Neural cell (in vitro differentiated cells): ENCODE data around the gene ADAMTS2. TPM values are rescaled to one million over a fixed set of nuclear protein-coding genes. Genes with fewer than 3 reads are reported as not detected.
"Not testable (repeated sequence)": the region's sequence is repeated elsewhere in the genome, so short reads cannot be mapped to it uniquely, and the experiment has no call there.

Source experiments
- H2AFZ ChIP-seq: fragments of 200-600, 300-800 bp; sonication (generic), shearing (Covaris generic); 2 replicates; pipeline ENCODE4 v1.6.0; 2014; ENCODE audit warnings: low read depth, mild to moderate bottlenecking, antibody characterized with exemption, low read length, moderate library complexity
- H3F3A ChIP-seq: fragments of 200-600 bp; shearing (Covaris generic); 2 replicates; pipeline ENCODE4 v1.6.1; 2016; ENCODE audit warnings: mild to moderate bottlenecking, moderate library complexity, mixed read lengths, antibody characterized with exemption, low read length; ENCODE audit not compliant: insufficient read depth, poor library complexity, severe bottlenecking
- H3K27ac ChIP-seq: fragments of 200-600, 300-800 bp; sonication (generic), shearing (Covaris generic); 2 replicates; pipeline ENCODE4 v1.5.1; 2014; ENCODE audit warnings: mild to moderate bottlenecking, low read length, moderate library complexity
- H3K27me3 ChIP-seq: fragments of 300-800, 200-600 bp; sonication (generic), shearing (Covaris generic); 2 replicates; pipeline ENCODE4 v1.6.0; 2014; ENCODE audit warnings: mild to moderate bottlenecking, low read depth, low read length, moderate library complexity; ENCODE audit not compliant: insufficient read depth
- H3K36me3 ChIP-seq: fragments of 300-800, 200-600 bp; sonication (generic), shearing (Covaris generic); 2 replicates; pipeline ENCODE4 v1.5.1; 2014; ENCODE audit warnings: mild to moderate bottlenecking, antibody characterized with exemption, low read length, moderate library complexity; ENCODE audit not compliant: insufficient read depth
- H3K4me2 ChIP-seq: fragments of 300-800, 200-600 bp; sonication (generic), shearing (Covaris generic); 2 replicates; pipeline ENCODE4 v1.6.0; 2014; ENCODE audit warnings: mild to moderate bottlenecking, low read length
- H3K4me3 ChIP-seq: fragments of 300-800, 200-600 bp; sonication (generic), shearing (Covaris generic); 2 replicates; pipeline ENCODE4 v1.5.1; 2014; ENCODE audit warnings: mild to moderate bottlenecking, low read length, moderate library complexity
- H3K79me2 ChIP-seq: fragments of 200-600 bp; shearing (Covaris generic); replicated peaks from 2 replicates; pipeline ENCODE4 v1.6.0; 2014; ENCODE audit warnings: mild to moderate bottlenecking, low read length, moderate library complexity; ENCODE audit not compliant: insufficient read depth
- H3K9ac ChIP-seq: fragments of 300-800, 200-600 bp; sonication (generic), shearing (Covaris generic); 2 replicates; pipeline ENCODE4 v1.6.1; 2016; ENCODE audit warnings: mild to moderate bottlenecking, low read length, mixed read lengths
- H3K9me2 ChIP-seq: fragments of 200-600 bp; shearing (Covaris generic); 2 replicates; pipeline ENCODE4 v1.6.1; 2016; ENCODE audit warnings: mild to moderate bottlenecking, low read length, mixed read lengths; ENCODE audit not compliant: insufficient read depth
- H3K9me3 ChIP-seq: fragments of 200-600, 300-800 bp; sonication (generic), shearing (Covaris generic); 2 replicates; pipeline ENCODE4 v1.6.1; 2016; ENCODE audit warnings: mild to moderate bottlenecking, mixed run types, low read length, moderate library complexity, mixed read lengths
- H4K20me1 ChIP-seq: fragments of 200-600 bp; shearing (Covaris generic); 2 replicates; pipeline ENCODE4 v1.6.1; 2016; ENCODE audit warnings: mild to moderate bottlenecking, mixed run types; ENCODE audit not compliant: insufficient read depth
- CTCF ChIP-seq: fragments of 450-650 bp; IDR thresholded peaks from 2 replicates; pipeline ENCODE4 v1.5.1; 2014; ENCODE audit warnings: antibody characterized with exemption, mild to moderate bottlenecking, moderate library complexity; ENCODE audit not compliant: poor library complexity, severe bottlenecking
- EP300 ChIP-seq: fragments of 450-650 bp; conservative IDR thresholded peaks from 2 replicates; pipeline ENCODE4 v1.6.1; 2014; ENCODE audit warnings: antibody characterized with exemption, mild to moderate bottlenecking, moderate library complexity; ENCODE audit not compliant: poor library complexity, severe bottlenecking
- EZH2 ChIP-seq: fragments of 200-600, 300-800 bp; shearing (Covaris generic), sonication (generic); IDR thresholded peaks from 2 replicates; pipeline ENCODE4 v1.6.1; 2014; ENCODE audit warnings: antibody characterized with exemption, low read length, borderline replicate concordance, mild to moderate bottlenecking; ENCODE audit not compliant: insufficient read depth, poor library complexity, severe bottlenecking
- MXI1 ChIP-seq: fragments of 450-650 bp; conservative IDR thresholded peaks from 2 replicates; pipeline ENCODE4 v1.6.1; 2014; ENCODE audit warnings: antibody characterized with exemption, mild to moderate bottlenecking; ENCODE audit not compliant: poor library complexity, severe bottlenecking
- POLR2AphosphoS5 ChIP-seq: IDR thresholded peaks from 2 replicates; pipeline ENCODE4 v1.6.1; 2012
- RAD21 ChIP-seq: fragments of 450-650 bp; conservative IDR thresholded peaks from 2 replicates; pipeline ENCODE4 v1.6.1; 2014; ENCODE audit warnings: antibody characterized with exemption, mild to moderate bottlenecking, moderate library complexity
- REST ChIP-seq: IDR thresholded peaks from 2 replicates; pipeline ENCODE4 v1.6.1; 2012; ENCODE audit warnings: borderline replicate concordance
- SMC3 ChIP-seq: fragments of 450-650 bp; conservative IDR thresholded peaks from 2 replicates; pipeline ENCODE4 v1.6.1; 2014; ENCODE audit warnings: antibody characterized with exemption, mild to moderate bottlenecking, moderate library complexity; ENCODE audit not compliant: poor library complexity
- TAF1 ChIP-seq: IDR thresholded peaks from 2 replicates; pipeline ENCODE4 v1.6.1; 2012; ENCODE audit warnings: low read depth
- polyA plus RNA-seq: library from polyadenylated mRNA; depleted of rRNA; stranded (reverse); fragments of >200 nt; gene quantifications from 2 replicates; pipeline ENCODE4 v1.2.3, GENCODE V29; 2014

The ADAMTS2 gene
- polyA plus RNA-seq, 1 donor from 2014 or later = 0.61 TPM

- TF ChIP-seq CTCF = no peak
Measured at GRCh38 chr5:179217356-179217755, 127.9 kb downstream of the ADAMTS2 start (continued).

GRCh38 chr5:179216381-179216780 is 128.9 kb downstream of the ADAMTS2 start:
- H3K9me3 ChIP-seq, H3K9me2 ChIP-seq, H3K27me3 ChIP-seq, H3K79me2 ChIP-seq, H3F3A ChIP-seq, H3K9ac ChIP-seq, H3K36me3 ChIP-seq, H3K4me2 ChIP-seq, H4K20me1 ChIP-seq, H2AFZ ChIP-seq, H3K27ac ChIP-seq, H3K4me3 ChIP-seq: not testable (repeated sequence)

- TF ChIP-seq EP300 = no peak
- TF ChIP-seq POLR2AphosphoS5 = no peak
- no peak for TF ChIP-seq MXI1
- no peak for TF ChIP-seq EZH2
- no peak for TF ChIP-seq RAD21
- no peak for TF ChIP-seq SMC3
- TF ChIP-seq CTCF = no peak
- no peak for TF ChIP-seq REST
- no peak for TF ChIP-seq TAF1
- Histone ChIP-seq H3K4me2 (no peak overlapping the region), H3K4me3 (no peak overlapping the region), H3F3A (no peaks in the 10 kb centered on the region), H2AFZ (no peak overlapping the region), H3K36me3 (no peaks in the 10 kb centered on the region), H3K79me2 (no peaks in the 10 kb centered on the region), H3K9me3 (no peaks in the 10 kb centered on the region), H3K9ac (no peak overlapping the region), H4K20me1 (no peaks in the 10 kb centered on the region), H3K27ac (no peak overlapping the region), H3K9me2 (no peaks in the 10 kb centered on the region), H3K27me3 (no peaks in the 10 kb centered on the region)
Measured at GRCh38 chr5:179215576-179215975, 129.7 kb downstream of the ADAMTS2 start.
